Kidney epithelial cell (primary cell): ENCODE results near the gene INSC. TPM values are rescaled to one million over a fixed set of nuclear protein-coding genes. Genes with fewer than 3 reads are reported as not detected.
A peak's percentile ranks its signal among the peaks of the same experiment; 100 is the strongest.

Experiments
- DNase-seq: peaks from one replicate; pipeline ENCODE4 v3.0.0-alpha.2; 2010; ENCODE audit warnings: low read depth
- H3K27me3 ChIP-seq: 2 replicates; pipeline ENCODE4 v1.6.0; 2011; ENCODE audit warnings: low read length; ENCODE audit not compliant: control insufficient read depth, insufficient read depth
- H3K36me3 ChIP-seq: 2 replicates; pipeline ENCODE4 v1.5.1; 2011; ENCODE audit warnings: low read length; ENCODE audit not compliant: control insufficient read depth, insufficient read depth
- H3K4me3 ChIP-seq: 2 replicates; pipeline ENCODE4 v1.5.1; 2011; ENCODE audit warnings: low read depth, mild to moderate bottlenecking, control low read depth, low read length
- total RNA-seq: library from RNA; depleted of rRNA; stranded (reverse); fragments of >200 nt; gene quantifications from 2 replicates; pipeline ENCODE4 v1.2.3, GENCODE V29; 2015
- TF ChIP-seq, protein P1 (sequence below): IDR thresholded peaks from 2 replicates; pipeline ENCODE4 v1.5.1; 2011; ENCODE audit warnings: mild to moderate bottlenecking, moderate library complexity, low read length, control low read depth, inconsistent platforms; ENCODE audit not compliant: insufficient read depth, poor library complexity, severe bottlenecking

INSC gene
- total RNA-seq, 1 donor from 2014 or later: 0.33 TPM

GRCh38 chr11:15097411-15097810, 17.3 kb upstream of the INSC start:
- H3K36me3 ChIP-seq: no peaks in the 10 kb centered on the region
- no peak overlapping the region for H3K4me3 ChIP-seq
- TF ChIP-seq, protein P1, sequence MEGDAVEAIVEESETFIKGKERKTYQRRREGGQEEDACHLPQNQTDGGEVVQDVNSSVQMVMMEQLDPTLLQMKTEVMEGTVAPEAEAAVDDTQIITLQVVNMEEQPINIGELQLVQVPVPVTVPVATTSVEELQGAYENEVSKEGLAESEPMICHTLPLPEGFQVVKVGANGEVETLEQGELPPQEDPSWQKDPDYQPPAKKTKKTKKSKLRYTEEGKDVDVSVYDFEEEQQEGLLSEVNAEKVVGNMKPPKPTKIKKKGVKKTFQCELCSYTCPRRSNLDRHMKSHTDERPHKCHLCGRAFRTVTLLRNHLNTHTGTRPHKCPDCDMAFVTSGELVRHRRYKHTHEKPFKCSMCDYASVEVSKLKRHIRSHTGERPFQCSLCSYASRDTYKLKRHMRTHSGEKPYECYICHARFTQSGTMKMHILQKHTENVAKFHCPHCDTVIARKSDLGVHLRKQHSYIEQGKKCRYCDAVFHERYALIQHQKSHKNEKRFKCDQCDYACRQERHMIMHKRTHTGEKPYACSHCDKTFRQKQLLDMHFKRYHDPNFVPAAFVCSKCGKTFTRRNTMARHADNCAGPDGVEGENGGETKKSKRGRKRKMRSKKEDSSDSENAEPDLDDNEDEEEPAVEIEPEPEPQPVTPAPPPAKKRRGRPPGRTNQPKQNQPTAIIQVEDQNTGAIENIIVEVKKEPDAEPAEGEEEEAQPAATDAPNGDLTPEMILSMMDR: no peak
- DNase-seq: no peak
- H3K27me3 ChIP-seq: no peaks in the 10 kb centered on the region

DNA sequence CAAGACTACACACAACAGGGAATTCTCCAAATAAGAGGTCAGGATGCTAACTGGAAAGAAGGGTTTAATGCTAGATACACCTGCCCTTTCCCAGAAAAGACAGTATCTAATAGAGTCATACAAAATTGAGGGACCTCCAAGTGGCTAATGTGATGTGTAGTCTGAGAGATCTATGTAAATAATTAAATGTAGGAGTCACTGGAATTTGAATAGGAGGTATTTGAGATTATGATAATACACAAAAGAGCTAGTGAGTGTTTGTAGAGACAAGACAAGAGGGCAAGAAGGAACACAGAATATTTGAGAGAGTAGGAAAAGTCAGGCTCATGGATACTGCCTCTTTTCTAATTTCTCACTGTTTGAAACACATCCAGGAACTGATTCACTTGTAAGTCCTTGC, 15.5 kb upstream of the INSC start:
- no peaks in the 10 kb centered on the region for H3K36me3 ChIP-seq
- TF ChIP-seq, protein P1: no peak
- H3K4me3 ChIP-seq: no peak overlapping the region
- no peak for DNase-seq
- H3K27me3 ChIP-seq: no peaks in the 10 kb centered on the region

DNA sequence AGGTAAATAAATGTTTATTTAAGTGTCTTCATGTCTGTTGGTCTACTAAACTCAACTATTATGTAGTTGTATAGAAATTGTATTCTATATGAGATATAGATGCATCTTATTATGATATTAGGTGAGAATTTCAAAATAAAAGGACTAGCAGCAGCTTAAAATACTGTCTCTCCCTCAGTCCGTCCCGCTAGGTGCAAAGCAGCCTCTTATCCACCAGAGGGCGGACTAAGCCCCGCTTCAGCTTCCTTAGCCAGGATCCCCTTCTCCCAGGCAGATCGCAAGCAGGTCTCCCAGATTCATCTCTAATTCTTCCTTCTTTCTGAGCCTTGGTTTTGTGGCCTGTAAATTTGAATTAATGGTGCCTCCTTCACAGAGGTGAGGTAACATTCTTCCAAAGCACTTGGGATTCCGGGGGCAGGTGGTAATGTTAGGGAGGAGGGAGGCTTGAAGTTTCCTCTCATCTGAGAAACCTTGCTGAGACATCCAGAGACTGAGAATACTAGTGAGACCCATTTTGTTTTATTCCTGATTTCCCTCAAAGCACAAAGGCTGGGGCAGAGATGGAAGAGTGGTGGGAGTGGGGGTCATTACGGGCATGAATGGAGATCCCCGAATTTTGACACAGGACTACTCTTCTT, 13.5 kb upstream of the INSC start:
- no peak overlapping the region for H3K4me3 ChIP-seq
- no peak for DNase-seq
- TF ChIP-seq, protein P1: peak; percentile 96
- no peaks in the 10 kb centered on the region for H3K36me3 ChIP-seq
- no peaks in the 10 kb centered on the region for H3K27me3 ChIP-seq

GRCh38 chr11:15104166-15104565, 10.6 kb upstream of the INSC start:
- TF ChIP-seq, protein P1: no peak
- no peaks in the 10 kb centered on the region for H3K27me3 ChIP-seq
- H3K36me3 ChIP-seq: no peaks in the 10 kb centered on the region
- no peak overlapping the region for H3K4me3 ChIP-seq
- DNase-seq: no peak

GRCh38 chr11:15106201-15106965, 8.3 kb upstream of the INSC start:
- Histone ChIP-seq H3K27me3 (no peaks in the 10 kb centered on the region), H3K4me3 (no peak overlapping the region), H3K36me3 (no peaks in the 10 kb centered on the region)
- DNase-seq: peak; percentile 68
- TF ChIP-seq, protein P1: no peak
